SK-N-SH treated with all-trans-retinoic acid at 6 μM for 48 hours (cell line): ENCODE data around the gene CCDC197.

Experiments used
- ATAC-seq: fragments of 200-7000 bp; cut with Tn5 transposase; 3 replicates; pipeline ENCODE4 v1.9.1; 2020; ENCODE audit warnings: mild to moderate bottlenecking, moderate library complexity
- ARNTL ChIP-seq: fragments of 450-650 bp; formaldehyde crosslinking; IDR thresholded peaks from 2 replicates; pipeline ENCODE4 v1.5.0; 2020; ENCODE audit warnings: low read depth, mild to moderate bottlenecking, moderate library complexity, borderline replicate concordance
- BACH2 ChIP-seq: fragments of 250-450 bp; sonication (Bioruptor Pico); IDR thresholded peaks from 2 replicates; pipeline ENCODE4 v1.9.0; 2021; ENCODE audit warnings: mild to moderate bottlenecking, borderline replicate concordance
- CREB5 ChIP-seq: fragments of 250-450 bp; sonication (Bioruptor Pico); IDR thresholded peaks from 2 replicates; pipeline ENCODE4 v1.5.1; 2020; ENCODE audit warnings: low read depth, mild to moderate bottlenecking, moderate library complexity
- CSDC2 ChIP-seq: fragments of 250-450 bp; sonication (Bioruptor Pico); IDR thresholded peaks from 2 replicates; pipeline ENCODE4 v1.5.0; 2020; ENCODE audit warnings: mild to moderate bottlenecking, moderate library complexity
- ESRRG ChIP-seq: fragments of 250-450 bp; sonication (Bioruptor Pico); IDR thresholded peaks from 2 replicates; pipeline ENCODE4 v1.6.1; 2021; ENCODE audit warnings: mild to moderate bottlenecking
- GLIS3 ChIP-seq: fragments of 250-450 bp; sonication (Bioruptor Pico); IDR thresholded peaks from 2 replicates; pipeline ENCODE4 v1.5.0; 2020; ENCODE audit warnings: mild to moderate bottlenecking, moderate library complexity
- ISL1 ChIP-seq: fragments of 250-450 bp; sonication (Bioruptor Pico); IDR thresholded peaks from 2 replicates; pipeline ENCODE4 v2.1.2; 2022; ENCODE audit warnings: mild to moderate bottlenecking, moderate library complexity
- PATZ1 ChIP-seq: fragments of 250-450 bp; sonication (Bioruptor Pico); IDR thresholded peaks from 2 replicates; pipeline ENCODE4 v1.8.0; 2020; ENCODE audit warnings: mild to moderate bottlenecking, moderate library complexity, borderline replicate concordance
- POU6F1 ChIP-seq: fragments of 250-450 bp; sonication (Bioruptor Pico); IDR thresholded peaks from 2 replicates; pipeline ENCODE4 v1.8.0; 2021; ENCODE audit warnings: low read depth, mild to moderate bottlenecking, moderate library complexity, borderline replicate concordance
- PPARA ChIP-seq: fragments of 250-450 bp; sonication (Bioruptor Pico); IDR thresholded peaks from 2 replicates; pipeline ENCODE4 v1.5.0; 2020; ENCODE audit warnings: mild to moderate bottlenecking, borderline replicate concordance
- RARB ChIP-seq: fragments of 250-450 bp; sonication (Bioruptor Pico); IDR thresholded peaks from 2 replicates; pipeline ENCODE4 v1.8.0; 2021; ENCODE audit warnings: mild to moderate bottlenecking, moderate library complexity
- SNAI2 ChIP-seq: fragments of 250-450 bp; sonication (Bioruptor Pico); IDR thresholded peaks from 2 replicates; pipeline ENCODE4 v1.5.0; 2020; ENCODE audit warnings: mild to moderate bottlenecking, moderate library complexity
- TOX ChIP-seq: fragments of 250-450 bp; sonication (Bioruptor Pico); IDR thresholded peaks from 2 replicates; pipeline ENCODE4 v1.8.0; 2021; ENCODE audit warnings: mild to moderate bottlenecking, moderate library complexity, borderline replicate concordance
- TSHZ2 ChIP-seq: fragments of 250-450 bp; sonication (Bioruptor Pico); IDR thresholded peaks from 2 replicates; pipeline ENCODE4 v1.5.0; 2020; ENCODE audit warnings: mild to moderate bottlenecking, moderate library complexity
- ZC3H10 ChIP-seq: fragments of 250-450 bp; sonication (Bioruptor Pico); IDR thresholded peaks from 2 replicates; pipeline ENCODE4 v1.5.1; 2021; ENCODE audit warnings: mild to moderate bottlenecking, moderate library complexity
- ZFP3 ChIP-seq: fragments of 250-450 bp; sonication (Bioruptor Pico); IDR thresholded peaks from 2 replicates; pipeline ENCODE4 v1.5.0; 2020; ENCODE audit warnings: mild to moderate bottlenecking, moderate library complexity
- ZFP30 ChIP-seq: fragments of 450-650 bp; formaldehyde crosslinking; IDR thresholded peaks from 2 replicates; pipeline ENCODE4 v1.5.0; 2022; ENCODE audit warnings: mild to moderate bottlenecking, moderate library complexity
- ZNF565 ChIP-seq: fragments of 450-650 bp; formaldehyde crosslinking; conservative IDR thresholded peaks from 2 replicates; pipeline ENCODE4 v1.5.0; 2020; ENCODE audit warnings: low read depth, mild to moderate bottlenecking, moderate library complexity
- ZNF70 ChIP-seq: fragments of 450-650 bp; formaldehyde crosslinking; IDR thresholded peaks from 2 replicates; pipeline ENCODE4 v1.5.0; 2020; ENCODE audit warnings: mild to moderate bottlenecking, moderate library complexity

CCDC197 gene

GRCh38 chr14:94029671-94030203, 32.6 kb downstream of the CCDC197 start:
- TF ChIP-seq SNAI2 (CRISPR knock-in tag) (no peak), ZFP30 (CRISPR knock-in tag) (no peak), ISL1 (CRISPR knock-in tag) (no peak), POU6F1 (CRISPR knock-in tag) (no peak), RARB (CRISPR knock-in tag) (no peak), ZNF565 (CRISPR knock-in tag) (no peak), PATZ1 (CRISPR knock-in tag) (no peak), ZFP3 (CRISPR knock-in tag) (no peak), TOX (CRISPR knock-in tag) (no peak), CREB5 (no peak), BACH2 (CRISPR knock-in tag) (no peak), GLIS3 (CRISPR knock-in tag) (no peak), PPARA (CRISPR knock-in tag) (no peak), ARNTL (no peak), TSHZ2 (CRISPR knock-in tag) (no peak), CSDC2 (no peak), ESRRG (no peak), ZNF70 (CRISPR knock-in tag) (no peak)
- TF ChIP-seq, all 23 proteins: peak for 0
- ATAC-seq: no peak

- ATAC-seq: no peak
Measured at GRCh38 chr14:94030571-94030970, 33.5 kb downstream of the CCDC197 start.

More at GRCh38 chr14:94030571-94030970, 33.5 kb downstream of the CCDC197 start:
- TF ChIP-seq ZC3H10 (CRISPR knock-in tag) (no peak), PATZ1 (CRISPR knock-in tag) (no peak), SNAI2 (CRISPR knock-in tag) (no peak), ZFP30 (CRISPR knock-in tag) (no peak), CREB5 (no peak), TOX (CRISPR knock-in tag) (no peak), TSHZ2 (CRISPR knock-in tag) (no peak), RARB (CRISPR knock-in tag) (no peak)
